ENCODE measurements around the gene SCN2B.

The SCN2B gene

GRCh38 chr11:118152552-118153471 lies 23.6 kb downstream of the SCN2B start, which contains the start of gene SCN4B:
TSS of gene SCN4B (minus strand) at chr11:118152823. CDS start at chr11:118152673, 150 bp downstream.
- peak; percentile 22 for DNase-seq

GRCh38 chr11:118152020-118152551 lies 24.4 kb downstream of the SCN2B start:
- DNase-seq, result no peak

GRCh38 chr11:118151431-118151830 lies 25.0 kb downstream of the SCN2B start:
- DNase-seq, result no peak

GRCh38 chr11:118149493-118149892 lies 26.9 kb downstream of the SCN2B start:
- DNase-seq, result no peak

- DNase-seq, result no peak
These were observed 27.6 kb downstream of the SCN2B start for GRCh38 chr11:118148856-118149255.

- DNase-seq, result no peak
These were observed 28.2 kb downstream of the SCN2B start for GRCh38 chr11:118148240-118148639.

- no peak for DNase-seq
These were observed 28.9 kb downstream of the SCN2B start for GRCh38 chr11:118147502-118147901.

GRCh38 chr11:118146554-118146953 lies 29.9 kb downstream of the SCN2B start:
- no peak for DNase-seq

GRCh38 chr11:118145285-118146227 lies 30.9 kb downstream of the SCN2B start:
- DNase-seq, result peak; percentile 89

GRCh38 chr11:118144301-118145268 lies 31.9 kb downstream of the SCN2B start:
- no peak for DNase-seq

GRCh38 chr11:118143661-118144185 lies 32.7 kb downstream of the SCN2B start:
- no peak for DNase-seq

- DNase-seq, result no peak
These were observed 33.6 kb downstream of the SCN2B start for GRCh38 chr11:118142809-118143208.

GRCh38 chr11:118142081-118142480 lies 34.4 kb downstream of the SCN2B start:
- no peak for DNase-seq

- no peak for DNase-seq
These were observed 36.9 kb downstream of the SCN2B start for GRCh38 chr11:118139578-118139977.

GRCh38 chr11:118138839-118139420 lies 37.5 kb downstream of the SCN2B start:
- no peak for DNase-seq

- no peak for DNase-seq
These were observed 39.6 kb downstream of the SCN2B start for GRCh38 chr11:118136801-118137200.

- DNase-seq, result no peak
These were observed 40.1 kb downstream of the SCN2B start for GRCh38 chr11:118136341-118136740.

- DNase-seq, result no peak
These were observed 40.7 kb downstream of the SCN2B start for GRCh38 chr11:118135796-118136165.

- DNase-seq, result no peak
These were observed 41.2 kb downstream of the SCN2B start for GRCh38 chr11:118135051-118135795.

GRCh38 chr11:118133816-118134215 lies 42.6 kb downstream of the SCN2B start:
- no peak for DNase-seq

Measured in activated naive CD4-positive, alpha-beta T cell treated with anti-CD3 and anti-CD28 coated beads, Interleukin-2, amount 50 U/mL, for 16 hours (primary cell).